ENCODE results near the gene GPC4.

GPC4 gene

GRCh38 chrX:133444952-133445831 lies 29.9 kb upstream of the GPC4 start:
- peak overlapping the region; percentile 36 for H3K4me3 ChIP-seq
- intact Hi-C loops (cut with DNase I; ENCODE audit: low total_unique reads) = no loop called here
- no peaks in the 10 kb centered on the region for H3K27me3 ChIP-seq
- no peaks in the 10 kb centered on the region for H3K9me3 ChIP-seq
- no peak overlapping the region for H3K27ac ChIP-seq
- no peaks in the 10 kb centered on the region for H3K36me3 ChIP-seq
- DNase-seq = peak in 1 of 2 donors; percentile 21
- TF ChIP-seq CTCF (IDR thresholded peaks at IDR 0.05) = no peak
- H3K4me1 ChIP-seq = no peaks in the 10 kb centered on the region

- H3K27me3 ChIP-seq = no peaks in the 10 kb centered on the region
- H3K4me3 ChIP-seq = no peak overlapping the region
- intact Hi-C loops (cut with DNase I; ENCODE audit: low total_unique reads) = no loop called here
- H3K9me3 ChIP-seq = no peaks in the 10 kb centered on the region
- no peaks in the 10 kb centered on the region for H3K4me1 ChIP-seq
- H3K36me3 ChIP-seq = no peaks in the 10 kb centered on the region
- H3K27ac ChIP-seq = no peak overlapping the region
- no peak for DNase-seq
- no peak for TF ChIP-seq CTCF (IDR thresholded peaks at IDR 0.05)
These were observed 28.9 kb upstream of the GPC4 start for GRCh38 chrX:133444196-133444595.

- H3K9me3 ChIP-seq = no peaks in the 10 kb centered on the region
- TF ChIP-seq CTCF (IDR thresholded peaks at IDR 0.05) = no peak
- H3K36me3 ChIP-seq = no peaks in the 10 kb centered on the region
- DNase-seq = no peak
- intact Hi-C loops (cut with DNase I; ENCODE audit: low total_unique reads) = no loop called here
- no peaks in the 10 kb centered on the region for H3K27me3 ChIP-seq
- no peaks in the 10 kb centered on the region for H3K4me1 ChIP-seq
- no peak overlapping the region for H3K4me3 ChIP-seq
- H3K27ac ChIP-seq = no peak overlapping the region
These were observed 25.5 kb upstream of the GPC4 start for GRCh38 chrX:133440797-133441163.

- no peaks in the 10 kb centered on the region for H3K36me3 ChIP-seq
- H3K4me1 ChIP-seq = no peaks in the 10 kb centered on the region
- no peak for TF ChIP-seq CTCF (IDR thresholded peaks at IDR 0.05)
- H3K4me3 ChIP-seq = no peak overlapping the region
- no peak overlapping the region for H3K27ac ChIP-seq
- no peak for DNase-seq
- H3K9me3 ChIP-seq = no peaks in the 10 kb centered on the region
- intact Hi-C loops (cut with DNase I; ENCODE audit: low total_unique reads) = no loop called here
- H3K27me3 ChIP-seq = no peaks in the 10 kb centered on the region
These were observed 24.9 kb upstream of the GPC4 start for GRCh38 chrX:133440081-133440796.

GRCh38 chrX:133437766-133438165 lies 22.5 kb upstream of the GPC4 start:
- intact Hi-C loops (cut with DNase I; ENCODE audit: low total_unique reads) = no loop called here
- no peak for TF ChIP-seq CTCF (IDR thresholded peaks at IDR 0.05)
- no peaks in the 10 kb centered on the region for H3K9me3 ChIP-seq
- DNase-seq = no peak
- no peaks in the 10 kb centered on the region for H3K36me3 ChIP-seq
- no peak overlapping the region for H3K4me3 ChIP-seq
- H3K27ac ChIP-seq = no peak overlapping the region
- H3K4me1 ChIP-seq = no peaks in the 10 kb centered on the region
- H3K27me3 ChIP-seq = no peaks in the 10 kb centered on the region
